SK-N-SH (cell line): ENCODE measurements around the gene APOL2. TPM values are rescaled to one million over a fixed set of nuclear protein-coding genes. Genes with fewer than 3 reads are reported as not detected.

ENCODE experiments used
- CTCF ChIA-PET: fragments of 300-600, 350-600 bp; formaldehyde crosslinking; extraction: SDS; loops from one replicate; lab custom pipeline; 2021; lab: Yijun Ruan, JAX
- POLR2A ChIA-PET: fragments of 350-600 bp; sonication (Branson Sonifier 250); formaldehyde crosslinking; extraction: SDS; loops from one replicate; lab custom pipeline; 2020; ENCODE audit warnings: antibody characterized with exemption, inconsistent platforms; lab: Yijun Ruan, JAX
- DNase-seq: peaks from one replicate; pipeline ENCODE4 v3.0.0; 2012
- H2AFZ ChIP-seq: fragments of 200-600 bp; sonication (generic); 2 replicates; pipeline ENCODE4 v1.8.1; 2016; ENCODE audit warnings: antibody characterized with exemption, mild to moderate bottlenecking, low read depth
- H3F3A ChIP-seq: fragments of 200-600 bp; sonication (generic); replicated peaks from 2 replicates; pipeline ENCODE3; 2016; ENCODE audit warnings: antibody characterized with exemption, mild to moderate bottlenecking; ENCODE audit not compliant: insufficient read depth
- H3K27ac ChIP-seq, 2 experiments: fragments of 200-500 bp in 1 of 2; fragments of 200-600 bp in 1 of 2; sonication (Bioruptor generic) in 1 of 2; sonication (generic), shearing (Covaris generic) in 1 of 2; 2 replicates each; pipeline versions ENCODE4 v1.5.1 to v1.6.1; 2014 to 2016; ENCODE audit warnings: low read depth in 2 of 2, inconsistent platforms in 1 of 2, low read length in 1 of 2, mild to moderate bottlenecking in 1 of 2, mixed read lengths in 1 of 2
- H3K27me3 ChIP-seq: fragments of 200-600 bp; sonication (generic), shearing (Covaris generic); 2 replicates; pipeline ENCODE4 v1.6.1; 2016; ENCODE audit warnings: mixed run types; ENCODE audit not compliant: insufficient read depth
- H3K36me3 ChIP-seq, 2 experiments: fragments of 200-500 bp in 1 of 2; fragments of 200-600 bp in 1 of 2; sonication (Bioruptor generic) in 1 of 2; sonication (generic) in 1 of 2; replicated peaks in 1 of 2; 2 replicates each; pipeline versions ENCODE3 to v1.5.1; 2014 to 2016; ENCODE audit warnings: low read length in 1 of 2, mild to moderate bottlenecking in 1 of 2; ENCODE audit not compliant: insufficient read depth in 2 of 2, control insufficient read depth in 1 of 2
- H3K4me1 ChIP-seq, 2 experiments: fragments of 200-500 bp in 1 of 2; fragments of 200-600 bp in 1 of 2; sonication (Bioruptor generic) in 1 of 2; sonication (generic), shearing (Covaris generic) in 1 of 2; 2 replicates each; pipeline versions ENCODE4 v1.5.1 to v1.6.1; 2014 to 2016; ENCODE audit warnings: low read depth in 1 of 2, low read length in 1 of 2, mixed run types in 1 of 2; ENCODE audit not compliant: insufficient read depth in 2 of 2, control insufficient read depth in 1 of 2
- H3K4me2 ChIP-seq: fragments of 200-600 bp; sonication (generic), shearing (Covaris generic); 2 replicates; pipeline ENCODE4 v1.6.1; 2017; ENCODE audit warnings: mixed run types
- H3K4me3 ChIP-seq, 2 experiments: fragments of 200-500 bp in 1 of 2; fragments of 200-600 bp in 1 of 2; sonication (Bioruptor generic) in 1 of 2; sonication (generic), shearing (Covaris generic) in 1 of 2; 2 replicates each; pipeline versions ENCODE4 v1.5.1 to v1.8.1; 2014 to 2016; ENCODE audit warnings: low read depth in 2 of 2, inconsistent platforms in 1 of 2, low read length in 1 of 2, mild to moderate bottlenecking in 1 of 2, mixed read lengths in 1 of 2, moderate library complexity in 1 of 2
- H3K79me2 ChIP-seq: fragments of 200-600 bp; sonication (generic); 2 replicates; pipeline ENCODE4 v1.8.1; 2017; ENCODE audit warnings: mild to moderate bottlenecking; ENCODE audit not compliant: insufficient read depth
- H3K9ac ChIP-seq: fragments of 200-600 bp; sonication (generic); 2 replicates; pipeline ENCODE4 v1.6.1; 2017; ENCODE audit warnings: mixed run types
- H3K9me2 ChIP-seq: fragments of 200-600 bp; sonication (generic); 2 replicates; pipeline ENCODE4 v1.6.1; 2017; ENCODE audit warnings: mixed run types
- H3K9me3 ChIP-seq: fragments of 200-600 bp; sonication (generic); 2 replicates; pipeline ENCODE4 v1.6.1; 2017; ENCODE audit warnings: mixed run types, mild to moderate bottlenecking, moderate library complexity
- H4K20me1 ChIP-seq: fragments of 200-600 bp; sonication (generic); 2 replicates; pipeline ENCODE4 v1.6.1; 2017; ENCODE audit warnings: mild to moderate bottlenecking, mixed run types; ENCODE audit not compliant: insufficient read depth
- CHD2 ChIP-seq: fragments of 150-350 bp; IDR thresholded peaks from 2 replicates; pipeline ENCODE4 v1.6.1; 2018; ENCODE audit warnings: low read length; ENCODE audit not compliant: partially characterized antibody
- CTCF ChIP-seq: fragments of 200-600 bp; sonication (generic); IDR thresholded peaks from 2 replicates; pipeline ENCODE4 v1.6.1; 2017; ENCODE audit warnings: antibody characterized with exemption, mild to moderate bottlenecking, moderate library complexity
- ELF1 ChIP-seq: IDR thresholded peaks from 2 replicates; pipeline ENCODE4 v1.4.0; 2012
- EP300 ChIP-seq, 2 experiments: IDR thresholded peaks; 2 replicates each; pipeline versions ENCODE4 v1.4.0 to v1.6.1; 2012; ENCODE audit warnings: borderline replicate concordance in 1 of 2, low read depth in 1 of 2, low read length in 1 of 2
- FOSL2 ChIP-seq: IDR thresholded peaks from 2 replicates; pipeline ENCODE4 v1.4.0; 2012; ENCODE audit warnings: low read depth, mild to moderate bottlenecking, moderate library complexity, borderline replicate concordance
- GABPA ChIP-seq: IDR thresholded peaks from 2 replicates; pipeline ENCODE4 v1.4.0; 2012; ENCODE audit warnings: low read depth, mild to moderate bottlenecking
- JUND ChIP-seq: IDR thresholded peaks from 2 replicates; pipeline ENCODE4 v1.4.0; 2012
- MXI1 ChIP-seq: IDR thresholded peaks from 2 replicates; pipeline ENCODE4 v1.6.1; 2012; ENCODE audit warnings: mild to moderate bottlenecking, low read depth, low read length, improper control_type of control experiment
- PBX3 ChIP-seq: IDR thresholded peaks from 2 replicates; pipeline ENCODE4; 2012
- RFX5 ChIP-seq: IDR thresholded peaks from 2 replicates; pipeline ENCODE4 v1.6.1; 2012; ENCODE audit warnings: mild to moderate bottlenecking, improper control_type of control experiment, low read length
- RXRA ChIP-seq: IDR thresholded peaks from 2 replicates; pipeline ENCODE4 v1.4.0; 2012; ENCODE audit warnings: low read depth, mild to moderate bottlenecking, borderline replicate concordance
- SMC3 ChIP-seq: IDR thresholded peaks from 2 replicates; pipeline ENCODE4 v1.6.1; 2012; ENCODE audit warnings: low read depth, low read length, improper control_type of control experiment
- TAF1 ChIP-seq: IDR thresholded peaks from 2 replicates; pipeline ENCODE4 v1.6.1; 2012; ENCODE audit warnings: low read depth, mild to moderate bottlenecking, low read length, moderate library complexity, borderline replicate concordance
- USF2 ChIP-seq: fragments of 150-350 bp; IDR thresholded peaks from 2 replicates; pipeline ENCODE4 v1.6.1; 2017; ENCODE audit warnings: antibody characterized with exemption, low read length, low read depth, borderline replicate concordance
- WGBS: methylation state at CpG from one replicate; pipeline ENCODE4 v1.1.6; 2017; ENCODE audit warnings: low lambda C conversion rate; 5-methylcytosine and 5-hydroxymethylcytosine counted together
- polyA plus RNA-seq, 3 experiments: library from polyadenylated mRNA; depleted of rRNA; stranded (reverse); fragments of >200 nt; gene quantifications; 2 replicates each; pipeline ENCODE4 v1.2.3, GENCODE V29; 2012

The APOL2 gene
- polyA plus RNA-seq, 1 of the 3 experiments (the other 2 are of a cell fraction) = 8.3 TPM

- Histone ChIP-seq H4K20me1 (no peaks in the 10 kb centered on the region), H3K9me2 (no peaks in the 10 kb centered on the region), H3K4me3 (no peak overlapping the region), H3K79me2 (no peaks in the 10 kb centered on the region), H3K36me3 (peaks cover 0 to 17% of the 10 kb centered on the region in 2 experiments), H3K9ac (no peak overlapping the region), H2AFZ (no peak overlapping the region), H3F3A (no peaks in the 10 kb centered on the region)
- DNase-seq = no peak
- 93% methylated on average over 9 of the region's 9 CpGs for WGBS
- POLR2A ChIA-PET = no interaction called here
- no peak for TF ChIP-seq USF2
- no peak for TF ChIP-seq MXI1
- no peak for TF ChIP-seq RXRA
- TF ChIP-seq GABPA = no peak
- no peak for TF ChIP-seq SMC3
- TF ChIP-seq FOSL2 = no peak
- TF ChIP-seq RFX5 = no peak
- no peak for TF ChIP-seq JUND
- no peak for TF ChIP-seq EP300 (IDR thresholded peaks at IDR 0.05; ENCODE audit: borderline replicate concordance in 1 of 2, low read depth in 1 of 2, low read length in 1 of 2)
- no peak for TF ChIP-seq CTCF
- TF ChIP-seq TAF1 = no peak
- TF ChIP-seq CHD2 = no peak
- no peak for TF ChIP-seq ELF1
- TF ChIP-seq PBX3 = no peak
- TF ChIP-seq, all 33 proteins: peak for 0
- no peaks in the 10 kb centered on the region for H3K27me3 ChIP-seq
- no peak overlapping the region for H3K27ac ChIP-seq
- CTCF ChIA-PET = interaction anchor here (0.9 to 2.2 kb wide), 6 partner anchors 13 to 74 kb away, joined by 3 to 10 read pairs (median 3); no protein-coding TSS in a partner anchor
- no peak overlapping the region for H3K4me2 ChIP-seq
- no peaks in the 10 kb centered on the region for H3K9me3 ChIP-seq
- H3K4me1 ChIP-seq = no peaks in the 10 kb centered on the region
Observed at GRCh38 chr22:36227396-36227795, 11.9 kb downstream of the APOL2 start.

- H2AFZ ChIP-seq = no peak overlapping the region
- no peak overlapping the region for H3K4me3 ChIP-seq
- H3K4me1 ChIP-seq = peaks cover 0 to 5% of the 10 kb centered on the region in 2 experiments; a peak in 1 of 4 replicates
- no peaks in the 10 kb centered on the region for H3K9me3 ChIP-seq
- H3K27ac ChIP-seq = no peak overlapping the region
- DNase-seq = no peak
- H3K79me2 ChIP-seq = no peaks in the 10 kb centered on the region
- ChIA-PET POLR2A (no interaction called here), CTCF (interaction anchor here (0.7 to 2.2 kb wide), 3 partner anchors 13 to 46 kb away, joined by 3 to 10 read pairs (median 4); partner anchors contain the start of gene APOL2)
- TF ChIP-seq GABPA = no peak
- H4K20me1 ChIP-seq = no peaks in the 10 kb centered on the region
- H3F3A ChIP-seq = no peaks in the 10 kb centered on the region
- no peaks in the 10 kb centered on the region for H3K27me3 ChIP-seq
- H3K36me3 ChIP-seq = peaks cover 0 to 8% of the 10 kb centered on the region in 2 experiments
- H3K4me2 ChIP-seq = no peak overlapping the region
- 97% methylated on average over 5 of the region's 5 CpGs for WGBS
- no peak overlapping the region for H3K9ac ChIP-seq
- no peaks in the 10 kb centered on the region for H3K9me2 ChIP-seq
Observed at GRCh38 chr22:36226189-36226588, 13.1 kb downstream of the APOL2 start.
